ENCODE measurements around the gene KLK5. TPM values are rescaled to one million over a fixed set of nuclear protein-coding genes. Genes with fewer than 3 reads are reported as not detected.

The KLK5 gene
- total and polyA plus RNA-seq, 2 donors (not counting 1 experiment from before 2014, with no cell fraction given): not detected

- no peaks in the 10 kb centered on the region for H3K36me3 ChIP-seq (replicated peaks in 1 of 2; ENCODE audit: control extremely low read depth in 1 of 2, control insufficient read depth in 1 of 2, extremely low read depth in 1 of 2, insufficient read depth in 2 of 2, low read length in 1 of 2)
- H2AFZ ChIP-seq (ENCODE audit: insufficient read depth, low read depth, low read length, poor library complexity, severe bottlenecking): no peak overlapping the region
- no peaks in the 10 kb centered on the region for H3K4me1 ChIP-seq (ENCODE audit: control insufficient read depth in 2 of 2, insufficient read depth in 2 of 2, low read length in 2 of 2)
- Mint-ChIP-seq H3K4me1 (peaks cover 2% of the 10 kb centered on the region), H3K4me3 (no peak overlapping the region), H3K27me3 (peaks cover 29% of the 10 kb centered on the region), H3K9me3 (ENCODE audit: insufficient read depth) (no peaks in the 10 kb centered on the region), H3K27ac (no peak overlapping the region)
- intact Hi-C loops (cut with micrococcal nuclease): no loop called here
- peaks cover 0 to 4% (median 0%) of the 10 kb centered on the region in 3 donors for H3K9me3 ChIP-seq (ENCODE audit: control extremely low read depth in 1 of 3, control insufficient read depth in 2 of 3, insufficient read depth in 1 of 3, low read length in 2 of 3)
- ChIA-PET CTCF (no interaction called here), POLR2A (no interaction called here)
- DNase-seq: no peak
- no peak overlapping the region for H3K4me3 ChIP-seq (ENCODE audit: control extremely low read depth in 1 of 5, extremely low read depth in 1 of 5, insufficient read depth in 1 of 5, low read depth in 2 of 5, low read length in 4 of 5)
- H3K27ac ChIP-seq (ENCODE audit: low read length in 2 of 2): no peak overlapping the region
- no peaks in the 10 kb centered on the region for H3K79me2 ChIP-seq (ENCODE audit: control insufficient read depth, insufficient read depth, low read length)
- no peak for ATAC-seq (ENCODE audit: low read depth)
- no peak overlapping the region for H3K4me2 ChIP-seq (replicated peaks; ENCODE audit: low read depth, low read length, poor library complexity, severe bottlenecking)
- no peaks in the 10 kb centered on the region for H4K20me1 ChIP-seq (ENCODE audit: control insufficient read depth, insufficient read depth, low read length, poor library complexity, severe bottlenecking)
- TF ChIP-seq CTCF (IDR thresholded peaks at IDR 0.05) (no peak), EZH2 (IDR thresholded peaks at IDR 0.05; ENCODE audit: borderline replicate concordance, insufficient read depth, low read depth, low read length, poor library complexity, severe bottlenecking) (no peak)
- H3K9ac ChIP-seq (ENCODE audit: low read length): no peak overlapping the region
- peaks cover 0 to 10% (median 6%) of the 10 kb centered on the region in 4 experiments for H3K27me3 ChIP-seq (replicated peaks in 1 of 4; ENCODE audit: control extremely low read depth in 1 of 4, control insufficient read depth in 3 of 4, insufficient read depth in 4 of 4, low read length in 3 of 4)
Observed at GRCh38 chr19:50931023-50931422, 21.8 kb downstream of the KLK5 start.

GRCh38 chr19:50928831-50929230 is 24.0 kb downstream of the KLK5 start:
- DNase-seq: no peak
- no peak for ATAC-seq (ENCODE audit: low read depth)
- Histone ChIP-seq H3K9me3 (ENCODE audit: control extremely low read depth in 1 of 3, control insufficient read depth in 2 of 3, insufficient read depth in 1 of 3, low read length in 2 of 3) (peaks cover 0 to 4% (median 0%) of the 10 kb centered on the region in 3 donors), H3K9ac (ENCODE audit: low read length) (no peak overlapping the region), H4K20me1 (ENCODE audit: control insufficient read depth, insufficient read depth, low read length, poor library complexity, severe bottlenecking) (no peaks in the 10 kb centered on the region), H2AFZ (ENCODE audit: insufficient read depth, low read depth, low read length, poor library complexity, severe bottlenecking) (no peak overlapping the region), H3K4me2 (replicated peaks; ENCODE audit: low read depth, low read length, poor library complexity, severe bottlenecking) (no peak overlapping the region), H3K4me1 (ENCODE audit: control insufficient read depth in 2 of 2, insufficient read depth in 2 of 2, low read length in 2 of 2) (no peaks in the 10 kb centered on the region), H3K36me3 (replicated peaks in 1 of 2; ENCODE audit: control extremely low read depth in 1 of 2, control insufficient read depth in 1 of 2, extremely low read depth in 1 of 2, insufficient read depth in 2 of 2, low read length in 1 of 2) (no peaks in the 10 kb centered on the region), H3K4me3 (ENCODE audit: control extremely low read depth in 1 of 5, extremely low read depth in 1 of 5, insufficient read depth in 1 of 5, low read depth in 2 of 5, low read length in 4 of 5) (no peak overlapping the region), H3K27ac (ENCODE audit: low read length in 2 of 2) (no peak overlapping the region), H3K27me3 (replicated peaks in 1 of 4; ENCODE audit: control extremely low read depth in 1 of 4, control insufficient read depth in 3 of 4, insufficient read depth in 4 of 4, low read length in 3 of 4) (peaks cover 0 to 10% (median 6%) of the 10 kb centered on the region in 4 experiments), H3K79me2 (ENCODE audit: control insufficient read depth, insufficient read depth, low read length) (no peaks in the 10 kb centered on the region)
- no peaks in the 10 kb centered on the region for H3K9me3 Mint-ChIP-seq (ENCODE audit: insufficient read depth)
- peaks cover 2% of the 10 kb centered on the region for H3K4me1 Mint-ChIP-seq
- 90% methylated on average over 5 of the region's 5 CpGs for WGBS (ENCODE audit: insufficient coverage)
- ChIA-PET CTCF (no interaction called here), POLR2A (no interaction called here)
- intact Hi-C loops (cut with micrococcal nuclease): no loop called here
- peaks cover 32% of the 10 kb centered on the region for H3K27me3 Mint-ChIP-seq
- H3K4me3 Mint-ChIP-seq: no peak overlapping the region
- TF ChIP-seq CTCF (IDR thresholded peaks at IDR 0.05): no peak
- TF ChIP-seq EZH2 (IDR thresholded peaks at IDR 0.05; ENCODE audit: borderline replicate concordance, insufficient read depth, low read depth, low read length, poor library complexity, severe bottlenecking): no peak
- H3K27ac Mint-ChIP-seq: no peak overlapping the region
